Amygdala (tissue), 56 donors: ENCODE data around the gene CDC42SE2.

Experiments
- DNase-seq, 56 donors: peaks; one replicate each; lab custom pipeline; 2025; lab: John Stamatoyannopoulos, UW

CDC42SE2 gene, protein sequence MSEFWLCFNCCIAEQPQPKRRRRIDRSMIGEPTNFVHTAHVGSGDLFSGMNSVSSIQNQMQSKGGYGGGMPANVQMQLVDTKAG

GRCh38 chr5:131263648-131264450, at the start of gene CDC42SE2:
Gene CDC42SE2, plus strand, starts transcription at chr5:131264053. Its CDS starts 95,441 bp downstream, at chr5:131359494.
- DNase-seq = peak; percentile 26 to 90 (median 73)

DNA sequence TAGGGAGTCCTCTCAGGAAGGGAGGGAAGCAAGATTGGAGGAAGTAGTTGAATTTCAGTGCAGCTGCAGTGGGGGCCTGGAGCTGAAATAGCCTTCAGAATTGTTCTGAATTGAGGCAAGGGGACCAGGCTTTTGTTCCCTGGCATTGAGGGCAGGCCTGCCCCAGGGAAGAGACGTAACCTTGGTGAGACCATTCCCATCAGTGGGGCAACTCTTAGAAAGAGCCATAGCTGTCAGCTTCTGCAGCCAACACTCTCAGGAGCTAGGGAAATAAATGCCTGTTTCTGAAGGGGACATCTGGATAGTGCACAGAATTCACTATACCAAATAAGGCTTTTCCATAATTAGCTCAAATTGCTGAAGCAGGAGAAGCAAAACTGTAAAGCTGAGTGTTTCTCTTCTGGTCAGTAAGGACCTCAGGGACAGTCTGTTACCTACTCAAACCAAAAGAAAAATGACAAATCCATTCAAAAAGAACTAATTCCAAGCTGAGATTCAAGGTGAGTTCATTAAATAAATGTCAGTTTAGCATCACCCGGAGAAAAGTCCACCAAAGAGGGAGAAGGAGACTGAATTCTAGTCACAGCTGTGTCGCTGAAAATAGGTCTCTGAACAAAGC, 49.1 kb upstream of the CDC42SE2 start:
- DNase-seq = no peak

DNA sequence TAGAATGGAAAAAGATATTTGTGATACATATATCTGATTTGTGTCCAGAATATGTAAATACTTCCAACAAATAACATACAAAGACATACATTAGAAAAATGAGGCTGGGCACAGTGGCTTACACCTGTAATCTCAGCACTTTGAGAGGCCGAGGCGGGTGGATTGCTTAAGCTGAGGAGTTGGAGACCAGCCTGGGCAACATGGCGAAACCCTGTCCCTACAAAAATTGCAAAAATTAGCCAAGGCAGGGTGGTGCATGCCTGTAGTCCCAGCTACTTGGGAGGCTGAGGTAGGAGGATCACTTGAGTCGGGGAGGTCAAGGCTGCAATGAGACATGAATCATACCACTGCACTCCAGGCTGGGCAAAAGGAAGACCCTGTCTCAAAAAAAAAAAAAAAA, 46.1 kb upstream of the CDC42SE2 start:
- DNase-seq = no peak

DNA sequence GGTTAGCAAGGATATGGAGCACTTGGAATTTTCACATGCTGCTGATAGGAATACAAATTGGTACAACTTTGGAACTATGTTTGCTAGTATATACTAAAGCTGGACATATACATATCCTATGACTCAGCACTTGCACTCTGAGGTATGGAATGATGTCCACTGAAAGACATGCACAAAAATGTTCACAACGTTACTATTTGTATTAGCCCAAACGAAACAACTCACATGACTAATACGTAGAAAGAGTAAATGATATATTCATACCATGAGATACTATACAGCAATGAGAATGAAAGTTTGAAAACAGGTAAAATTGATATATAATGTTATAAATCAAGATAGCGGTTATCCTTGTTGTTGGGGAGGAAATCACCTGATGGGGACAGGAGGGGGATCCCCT, 45.5 kb upstream of the CDC42SE2 start:
- no peak for DNase-seq

GRCh38 chr5:131220566-131220965, 43.3 kb upstream of the CDC42SE2 start:
- no peak for DNase-seq

DNA sequence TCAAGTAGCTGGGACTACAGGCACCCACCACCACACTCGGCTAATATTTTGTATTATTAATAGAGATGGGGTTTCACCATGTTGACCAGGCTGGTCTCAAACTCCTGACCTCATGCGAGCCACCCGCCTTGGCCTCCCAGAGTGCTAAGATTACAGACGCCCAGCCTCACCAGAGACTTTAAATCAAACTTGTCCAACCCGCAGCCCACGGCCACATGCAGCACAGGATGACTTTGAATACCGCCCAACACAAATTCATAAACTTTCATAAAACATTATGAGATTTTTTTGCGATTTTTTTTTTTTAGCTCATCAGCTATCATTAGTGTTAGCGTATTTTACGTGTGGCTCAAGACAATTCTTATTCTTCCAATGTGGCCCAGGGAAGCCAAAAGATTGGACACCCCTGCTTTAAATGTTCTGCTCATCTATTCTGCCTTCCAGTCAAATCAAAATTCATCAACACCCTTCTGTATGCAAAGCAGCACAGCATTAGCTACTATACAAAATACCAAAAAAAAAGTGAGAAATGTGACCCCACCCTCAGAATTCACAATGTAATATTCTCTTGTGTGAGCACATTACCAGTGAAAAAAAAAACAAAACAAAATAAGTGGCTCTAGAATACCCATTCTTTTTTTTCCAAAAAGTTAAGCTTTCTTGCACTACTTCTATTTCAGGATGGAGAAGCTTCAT, 42.7 kb upstream of the CDC42SE2 start:
- DNase-seq = no peak

DNA sequence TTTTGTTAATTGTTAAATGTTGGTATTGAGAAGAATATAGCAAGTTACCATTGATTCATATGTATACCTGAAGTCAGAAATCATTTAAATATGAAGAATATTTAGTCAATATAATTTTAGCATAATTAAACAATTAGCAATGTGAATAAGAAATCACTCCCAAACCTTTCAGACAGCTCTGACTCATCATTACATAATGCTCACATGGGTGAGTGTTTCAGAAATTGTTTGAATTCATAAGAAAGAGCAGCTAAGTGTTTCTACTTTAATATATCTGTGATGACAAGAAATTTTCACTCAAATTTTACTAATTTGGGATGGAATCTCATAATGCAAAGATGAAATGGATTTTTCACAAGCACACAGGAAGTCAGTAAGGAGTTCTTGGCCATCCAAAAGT, 42.0 kb upstream of the CDC42SE2 start:
- DNase-seq = peak in 1 of 56 donors; percentile 19

- DNase-seq = no peak
Observed at GRCh38 chr5:131222731-131223130, 41.1 kb upstream of the CDC42SE2 start.

DNA sequence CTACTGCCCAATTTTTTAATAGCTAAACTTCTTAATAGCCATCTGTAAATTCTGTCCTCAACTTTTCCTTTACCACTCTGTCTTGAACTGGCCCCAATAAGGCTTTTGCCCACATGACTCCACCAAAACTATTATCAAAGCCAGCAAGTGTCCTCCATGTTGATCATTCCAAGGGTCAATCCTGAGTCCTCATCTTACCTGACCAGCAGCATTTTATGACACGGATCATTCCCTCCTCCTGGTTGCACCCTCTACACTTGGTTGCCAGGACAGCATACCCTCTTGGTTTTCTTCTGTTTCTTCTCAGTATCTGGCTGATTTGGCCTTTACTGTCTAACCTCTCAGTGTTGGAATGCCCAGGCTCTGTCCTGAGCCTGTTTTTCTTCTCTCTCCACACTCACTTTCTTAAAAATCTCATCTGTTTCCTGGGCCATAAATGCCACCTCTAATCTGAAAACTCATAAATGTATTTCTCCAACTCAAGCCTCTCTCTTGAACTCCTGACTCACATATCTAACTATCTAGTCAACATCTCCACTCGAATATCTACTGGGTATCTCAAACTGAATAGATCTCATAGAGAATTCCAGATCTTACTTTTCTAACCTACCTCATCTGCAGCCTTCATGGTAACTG, 40.0 kb upstream of the CDC42SE2 start:
- no peak for DNase-seq

GRCh38 chr5:131224387-131225201, 39.3 kb upstream of the CDC42SE2 start:
- DNase-seq = peak in 11 of 56 donors; percentile 3 to 35 (median 16)

- DNase-seq = no peak
Observed at GRCh38 chr5:131225282-131225974, 38.4 kb upstream of the CDC42SE2 start.

GRCh38 chr5:131226899-131227298, 37.0 kb upstream of the CDC42SE2 start:
- DNase-seq = no peak

GRCh38 chr5:131228646-131229045, 35.2 kb upstream of the CDC42SE2 start:
- no peak for DNase-seq

DNA sequence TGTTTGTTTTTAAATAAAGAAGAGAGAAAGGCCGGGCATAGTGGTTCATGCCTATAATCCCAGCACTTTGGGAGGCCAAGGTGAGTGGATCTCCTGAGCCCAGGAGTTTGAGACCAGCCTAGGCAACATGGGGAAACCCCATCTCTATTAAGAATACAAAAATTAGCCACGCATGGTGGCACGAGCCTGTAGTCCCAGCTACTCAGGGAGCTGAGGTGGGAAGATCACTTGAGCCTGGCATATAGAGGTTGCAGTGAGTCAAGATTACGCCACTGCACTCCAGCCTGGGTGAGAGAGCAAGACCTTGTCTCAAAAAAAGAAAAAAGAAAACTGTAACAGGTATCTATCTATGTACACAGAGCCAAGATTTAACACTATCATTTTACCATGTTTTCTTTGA, 34.2 kb upstream of the CDC42SE2 start:
- DNase-seq = no peak

GRCh38 chr5:131230406-131230805, 33.4 kb upstream of the CDC42SE2 start:
- DNase-seq = peak in 4 of 56 donors; percentile 5 to 22 (median 12)

DNA sequence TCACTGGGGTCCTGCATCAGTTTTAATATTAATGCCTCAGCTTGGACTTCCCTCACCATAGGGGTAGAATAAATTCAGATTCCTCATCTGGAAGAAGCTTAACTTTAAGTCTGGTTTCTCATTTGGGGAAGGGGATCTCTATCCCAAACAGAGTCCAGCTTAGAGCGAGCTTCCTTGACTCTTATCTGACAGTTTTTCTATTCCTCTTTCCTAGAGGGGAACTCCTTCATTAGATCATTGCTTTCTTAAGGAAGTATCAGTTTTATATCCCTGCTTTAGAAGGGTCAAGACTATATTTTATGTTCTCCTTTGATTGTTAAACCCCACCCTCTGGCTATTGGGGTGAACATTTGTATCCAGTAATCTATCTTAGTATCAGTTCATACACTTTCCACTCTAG, 24.2 kb upstream of the CDC42SE2 start:
- DNase-seq = no peak

- DNase-seq = no peak
Observed at GRCh38 chr5:131242728-131243255, 21.1 kb upstream of the CDC42SE2 start.

DNA sequence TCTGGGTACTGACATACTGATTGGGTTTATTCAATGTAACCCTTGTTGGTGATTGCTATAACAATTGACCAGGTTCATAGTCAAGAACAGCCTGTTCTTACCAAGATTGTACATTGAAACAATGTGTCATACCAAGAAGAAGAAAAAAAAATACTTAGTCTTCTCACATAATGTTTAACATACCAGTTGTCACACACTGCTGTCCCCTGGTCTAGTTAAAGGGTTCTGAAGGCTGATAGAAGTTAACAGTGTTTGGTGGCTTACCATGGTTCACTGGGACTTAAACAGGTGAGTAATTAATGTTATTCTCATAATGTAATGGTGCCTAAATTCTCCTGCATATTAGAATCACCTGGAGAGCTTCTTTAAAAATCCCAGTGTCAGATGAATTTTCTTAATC, 18.5 kb upstream of the CDC42SE2 start:
- no peak for DNase-seq

GRCh38 chr5:131245948-131246347, 17.9 kb upstream of the CDC42SE2 start:
- no peak for DNase-seq
